Measurements from ENCODE around the gene VRK1. TPM values are rescaled to one million over a fixed set of nuclear protein-coding genes. Genes with fewer than 3 reads are reported as not detected.
"Not testable (repeated sequence)": the region's sequence is repeated elsewhere in the genome, so short reads cannot be mapped to it uniquely, and the experiment has no call there.

VRK1 gene
- total RNA-seq, 4 donors from 2014 or later, result 3.8 to 7.0 (median 5.4) TPM

DNA sequence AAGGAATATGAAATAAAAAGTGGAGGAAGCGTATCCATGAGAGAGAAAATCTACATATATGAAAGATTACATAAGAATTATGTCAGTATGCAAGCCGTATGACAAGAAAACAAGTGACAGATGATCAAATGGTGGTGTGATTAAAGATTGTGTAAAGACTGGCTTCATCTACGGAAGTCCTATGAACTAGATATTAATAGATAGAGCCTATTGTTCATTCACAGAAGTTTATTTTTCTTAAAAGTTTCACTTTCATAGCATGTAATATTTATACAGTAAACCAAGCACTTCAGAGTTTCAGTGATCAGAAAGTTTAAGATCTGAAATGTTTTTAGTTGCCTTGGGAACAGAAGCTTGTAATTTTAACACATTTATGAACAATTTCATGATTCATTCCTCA is 84.5 kb downstream of the VRK1 start:
- Histone ChIP-seq H3K27ac (no peak overlapping the region), H3K9me3 (no peaks in the 10 kb centered on the region), H3K36me3 (no peaks in the 10 kb centered on the region), H3K27me3 (no peaks in the 10 kb centered on the region), H3K4me1 (no peaks in the 10 kb centered on the region), H3K4me3 (no peak overlapping the region)
- in situ Hi-C loops (cut with MboI; ENCODE audit: low sequenced_read_pairs in 4 of 4) (no loop called here), intact Hi-C loops (cut with DNase I; ENCODE audit: low total_unique reads) (no loop called here)
- no peak for TF ChIP-seq POLR2A (IDR thresholded peaks at IDR 0.05)
- no peak for TF ChIP-seq CTCF (IDR thresholded peaks at IDR 0.05 in 4 of 5, conservative IDR thresholded peaks at IDR 0.05 in 1 of 5)
- DNase-seq (no peak), ATAC-seq (no peak)

DNA sequence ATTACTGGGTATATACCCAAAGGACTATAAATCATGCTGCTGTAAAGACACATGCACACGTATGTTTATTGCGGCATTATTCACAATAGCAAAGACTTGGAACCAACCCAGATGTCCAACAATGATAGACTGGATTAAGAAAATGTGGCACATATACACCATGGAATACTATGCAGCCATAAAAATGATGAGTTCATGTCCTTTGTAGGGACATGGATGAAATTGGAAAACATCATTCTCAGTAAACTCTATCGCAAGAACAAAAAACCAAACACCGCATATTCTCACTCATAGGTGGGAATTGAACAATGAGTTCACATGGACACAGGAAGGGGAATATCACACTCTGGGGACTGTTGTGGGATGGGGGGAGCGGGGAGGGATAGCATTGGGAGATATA is 86.8 kb downstream of the VRK1 start:
- H3K27me3 ChIP-seq; H3K27ac ChIP-seq; ATAC-seq; H3K4me1 ChIP-seq; H3K9me3 ChIP-seq; intact Hi-C loops (cut with DNase I; ENCODE audit: low total_unique reads); in situ Hi-C loops (cut with MboI; ENCODE audit: low sequenced_read_pairs in 4 of 4); DNase-seq; H3K4me3 ChIP-seq; H3K36me3 ChIP-seq: not testable (repeated sequence)

DNA sequence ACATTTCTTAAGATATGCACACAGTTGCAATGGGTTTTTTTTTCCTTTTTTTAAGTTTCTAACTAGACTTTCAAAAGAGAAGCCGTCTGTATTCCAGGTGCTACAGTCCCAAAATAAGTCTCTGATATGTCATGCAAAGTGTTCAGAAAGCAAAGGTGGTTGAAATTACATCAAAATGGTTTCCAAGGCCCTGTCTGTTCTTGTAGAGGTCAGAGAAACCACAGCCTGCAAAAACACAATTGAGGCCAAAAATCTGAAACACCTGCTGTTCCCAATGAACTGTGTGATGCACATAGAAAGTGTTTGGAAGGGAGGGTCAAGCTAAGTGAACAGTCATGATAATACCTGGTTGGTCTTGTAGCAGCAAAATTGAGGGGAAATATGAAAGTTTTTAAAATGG is 91.0 kb downstream of the VRK1 start:
- intact Hi-C loops (cut with DNase I; ENCODE audit: low total_unique reads) (no loop called here), in situ Hi-C loops (cut with MboI; ENCODE audit: low sequenced_read_pairs in 4 of 4) (no loop called here)
- H3K27ac ChIP-seq, result no peak overlapping the region
- no peaks in the 10 kb centered on the region for H3K27me3 ChIP-seq
- TF ChIP-seq POLR2A (IDR thresholded peaks at IDR 0.05) (no peak), CTCF (IDR thresholded peaks at IDR 0.05 in 4 of 5, conservative IDR thresholded peaks at IDR 0.05 in 1 of 5) (no peak)
- no peaks in the 10 kb centered on the region for H3K9me3 ChIP-seq
- no peaks in the 10 kb centered on the region for H3K36me3 ChIP-seq
- ATAC-seq, result no peak
- no peaks in the 10 kb centered on the region for H3K4me1 ChIP-seq
- H3K4me3 ChIP-seq, result no peak overlapping the region
- no peak for DNase-seq

- TF ChIP-seq POLR2A (IDR thresholded peaks at IDR 0.05) (no peak), CTCF (IDR thresholded peaks at IDR 0.05 in 4 of 5, conservative IDR thresholded peaks at IDR 0.05 in 1 of 5) (no peak)
- in situ Hi-C loops (cut with MboI; ENCODE audit: low sequenced_read_pairs in 4 of 4), result no loop called here
- no peaks in the 10 kb centered on the region for H3K9me3 ChIP-seq
- no peaks in the 10 kb centered on the region for H3K4me1 ChIP-seq
- ATAC-seq (no peak), DNase-seq (no peak)
- no peaks in the 10 kb centered on the region for H3K27me3 ChIP-seq
- no peak overlapping the region for H3K27ac ChIP-seq
- H3K36me3 ChIP-seq, result no peaks in the 10 kb centered on the region
- H3K4me3 ChIP-seq, result no peak overlapping the region
- intact Hi-C loops (cut with DNase I; ENCODE audit: low total_unique reads), result no loop called here
Observed at GRCh38 chr14:96888593-96888992, 91.4 kb downstream of the VRK1 start.

DNA sequence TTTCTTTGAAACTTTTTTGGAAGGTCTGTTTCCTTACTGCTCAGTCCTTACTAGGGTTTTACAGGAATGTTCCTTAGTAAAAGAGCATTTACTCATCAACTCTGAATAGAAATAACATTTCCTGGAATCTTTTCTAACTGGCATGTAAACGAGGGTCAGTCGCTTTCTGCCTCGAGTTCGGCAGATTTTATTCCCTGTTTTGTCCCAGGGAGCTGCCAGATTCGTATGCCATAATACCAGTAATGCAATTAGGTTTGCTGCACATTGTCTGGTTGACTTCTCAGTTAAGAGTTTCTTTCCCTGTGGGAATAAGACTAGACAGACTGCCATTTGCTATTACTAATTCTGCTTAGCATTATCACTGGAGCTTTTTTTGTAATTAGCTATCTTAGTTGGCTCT is 91.9 kb downstream of the VRK1 start:
- no peak for TF ChIP-seq CTCF (IDR thresholded peaks at IDR 0.05 in 4 of 5, conservative IDR thresholded peaks at IDR 0.05 in 1 of 5)
- no peak for TF ChIP-seq POLR2A (IDR thresholded peaks at IDR 0.05)
- Histone ChIP-seq H3K27me3 (no peaks in the 10 kb centered on the region), H3K27ac (no peak overlapping the region), H3K9me3 (no peaks in the 10 kb centered on the region), H3K4me3 (no peak overlapping the region), H3K36me3 (no peaks in the 10 kb centered on the region), H3K4me1 (no peaks in the 10 kb centered on the region)
- in situ Hi-C loops (cut with MboI; ENCODE audit: low sequenced_read_pairs in 4 of 4) (no loop called here), intact Hi-C loops (cut with DNase I; ENCODE audit: low total_unique reads) (no loop called here)
- DNase-seq, result no peak
- no peak for ATAC-seq
